Smooth muscle cell (in vitro differentiated cells): ENCODE measurements around the gene MRPL28. TPM values are rescaled to one million over a fixed set of nuclear protein-coding genes. Genes with fewer than 3 reads are reported as not detected.
"Not testable (repeated sequence)": the region's sequence is repeated elsewhere in the genome, so short reads cannot be mapped to it uniquely, and the experiment has no call there.

Experiments
- DNase-seq: peaks from one replicate; lab custom pipeline; 2025; ENCODE audit not compliant: unreplicated experiment; lab: John Stamatoyannopoulos, UW
- H2AFZ ChIP-seq: fragments of 200-600 bp; sonication (generic); 2 replicates; pipeline ENCODE4 v1.6.0; 2016; ENCODE audit warnings: antibody characterized with exemption, low read depth, mild to moderate bottlenecking
- H3F3A ChIP-seq: fragments of 200-600 bp; sonication (generic); 2 replicates; pipeline ENCODE4 v1.6.0; 2017; ENCODE audit warnings: antibody characterized with exemption, low read depth
- H3K27ac ChIP-seq: fragments of 200-600 bp; sonication (generic); 2 replicates; pipeline ENCODE4 v1.5.1; 2016; ENCODE audit warnings: low read depth, mild to moderate bottlenecking
- H3K27me3 ChIP-seq: fragments of 200-600 bp; sonication (generic); 2 replicates; pipeline ENCODE4 v1.6.1; 2016; ENCODE audit warnings: low read depth, mild to moderate bottlenecking
- H3K36me3 ChIP-seq: fragments of 200-600 bp; sonication (generic); 2 replicates; pipeline ENCODE4 v1.5.1; 2016; ENCODE audit warnings: low read depth
- H3K4me1 ChIP-seq: fragments of 200-600 bp; sonication (generic); 2 replicates; pipeline ENCODE4 v1.5.1; 2016; ENCODE audit warnings: low read depth
- H3K4me2 ChIP-seq: fragments of 200-600 bp; sonication (generic); 2 replicates; pipeline ENCODE4 v1.6.0; 2016; ENCODE audit warnings: mild to moderate bottlenecking
- H3K4me3 ChIP-seq: fragments of 200-600 bp; sonication (generic); 2 replicates; pipeline ENCODE4 v1.5.1; 2016; ENCODE audit warnings: mild to moderate bottlenecking
- H3K79me2 ChIP-seq: fragments of 200-600 bp; sonication (generic); 2 replicates; pipeline ENCODE4 v1.6.0; 2016; ENCODE audit warnings: low read depth, mild to moderate bottlenecking
- H3K9ac ChIP-seq: fragments of 200-600 bp; sonication (generic); 2 replicates; pipeline ENCODE4 v1.6.0; 2016; ENCODE audit warnings: low read depth
- H3K9me3 ChIP-seq: fragments of 200-600 bp; sonication (generic); replicated peaks from 2 replicates; pipeline ENCODE4 v1.5.1; 2016; ENCODE audit warnings: low read depth
- H4K20me1 ChIP-seq: fragments of 200-600 bp; sonication (generic); 2 replicates; pipeline ENCODE4 v1.6.0; 2016; ENCODE audit warnings: low read depth
- WGBS: methylation state at CpG from one replicate; pipeline ENCODE4 v1.1.7; 2016; ENCODE audit warnings: low lambda C conversion rate; 5-methylcytosine and 5-hydroxymethylcytosine counted together
- polyA plus RNA-seq: library from polyadenylated mRNA; unstranded; fragments of >200 nt; fragmentation: Nextera tagmentation; extraction: Ambion mirVana; gene quantifications from 2 replicates; pipeline ENCODE4 v1.2.1, GENCODE V29; 2016
- total RNA-seq: library from RNA; depleted of rRNA; stranded (reverse); fragments of >200 nt; gene quantifications from 2 replicates; pipeline ENCODE4 v1.2.3, GENCODE V29; 2014
- TF ChIP-seq, protein P1 (sequence below): fragments of 200-600 bp; sonication (generic); IDR thresholded peaks from 2 replicates; pipeline ENCODE4 v1.5.1; 2017; ENCODE audit warnings: borderline replicate concordance, mild to moderate bottlenecking, antibody characterized with exemption; ENCODE audit not compliant: insufficient read depth, poor library complexity, severe bottlenecking

The MRPL28 gene
- total and polyA plus RNA-seq, 2 experiments from 2014 or later: 84.6 to 155 TPM

DNA sequence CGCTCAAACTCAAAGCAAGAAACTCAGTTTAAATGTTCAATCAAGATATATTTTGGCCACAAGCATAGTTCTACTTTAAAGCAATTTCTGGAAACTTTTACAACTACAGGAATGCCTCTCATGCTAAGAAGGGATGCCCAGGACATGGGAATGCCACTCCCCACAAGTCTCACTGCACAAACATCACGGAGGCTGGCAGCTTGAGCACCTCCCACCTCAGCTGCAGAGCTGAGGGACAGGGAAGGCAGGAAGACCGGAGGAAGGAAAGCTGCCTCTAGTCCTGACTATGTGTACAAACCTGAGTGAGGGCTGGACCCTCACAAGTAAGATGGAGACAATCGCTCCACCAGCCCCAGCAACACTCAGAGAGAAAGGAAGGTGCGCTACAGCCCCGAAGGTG is 23.1 kb downstream of the MRPL28 start:
- H3K27me3 ChIP-seq: no peaks in the 10 kb centered on the region
- TF ChIP-seq, protein P1, sequence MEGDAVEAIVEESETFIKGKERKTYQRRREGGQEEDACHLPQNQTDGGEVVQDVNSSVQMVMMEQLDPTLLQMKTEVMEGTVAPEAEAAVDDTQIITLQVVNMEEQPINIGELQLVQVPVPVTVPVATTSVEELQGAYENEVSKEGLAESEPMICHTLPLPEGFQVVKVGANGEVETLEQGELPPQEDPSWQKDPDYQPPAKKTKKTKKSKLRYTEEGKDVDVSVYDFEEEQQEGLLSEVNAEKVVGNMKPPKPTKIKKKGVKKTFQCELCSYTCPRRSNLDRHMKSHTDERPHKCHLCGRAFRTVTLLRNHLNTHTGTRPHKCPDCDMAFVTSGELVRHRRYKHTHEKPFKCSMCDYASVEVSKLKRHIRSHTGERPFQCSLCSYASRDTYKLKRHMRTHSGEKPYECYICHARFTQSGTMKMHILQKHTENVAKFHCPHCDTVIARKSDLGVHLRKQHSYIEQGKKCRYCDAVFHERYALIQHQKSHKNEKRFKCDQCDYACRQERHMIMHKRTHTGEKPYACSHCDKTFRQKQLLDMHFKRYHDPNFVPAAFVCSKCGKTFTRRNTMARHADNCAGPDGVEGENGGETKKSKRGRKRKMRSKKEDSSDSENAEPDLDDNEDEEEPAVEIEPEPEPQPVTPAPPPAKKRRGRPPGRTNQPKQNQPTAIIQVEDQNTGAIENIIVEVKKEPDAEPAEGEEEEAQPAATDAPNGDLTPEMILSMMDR: no peak
- H3K36me3 ChIP-seq: no peaks in the 10 kb centered on the region
- peaks cover 9% of the 10 kb centered on the region for H3F3A ChIP-seq
- H3K79me2 ChIP-seq: peaks cover 87% of the 10 kb centered on the region
- DNase-seq: no peak
- WGBS: 95% methylated on average over 6 of the region's 6 CpGs
- H2AFZ ChIP-seq: no peak overlapping the region
- no peak overlapping the region for H3K27ac ChIP-seq
- H4K20me1 ChIP-seq: peaks cover 95% of the 10 kb centered on the region
- H3K4me2 ChIP-seq: no peak overlapping the region
- no peaks in the 10 kb centered on the region for H3K9me3 ChIP-seq
- H3K4me3 ChIP-seq: no peak overlapping the region
- no peak overlapping the region for H3K9ac ChIP-seq
- H3K4me1 ChIP-seq: peaks cover 7% of the 10 kb centered on the region

DNA sequence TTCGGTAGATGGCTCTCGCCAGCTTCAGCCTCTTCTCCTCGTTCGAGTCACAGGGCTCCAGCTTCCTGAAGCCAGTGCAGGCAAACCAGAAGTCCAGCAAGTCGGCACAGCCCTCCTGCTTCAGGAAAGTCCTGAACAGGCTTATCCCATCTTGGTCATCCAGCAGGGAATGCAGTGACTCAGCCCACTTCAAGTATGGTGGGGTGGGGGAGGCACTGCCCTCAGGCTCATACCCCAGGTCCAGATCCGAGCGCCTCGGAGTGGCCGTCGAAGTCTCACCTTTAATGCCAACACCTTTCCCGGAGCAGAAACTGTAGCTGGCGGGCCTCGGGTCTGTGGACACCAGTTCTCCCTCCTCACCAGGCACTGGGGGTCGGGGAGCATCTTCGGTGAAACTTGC is 23.8 kb downstream of the MRPL28 start:
- DNase-seq: no peak
- peaks cover 9% of the 10 kb centered on the region for H3F3A ChIP-seq
- H3K79me2 ChIP-seq: peaks cover 86% of the 10 kb centered on the region
- peak overlapping the region; percentile 55 for H3K27ac ChIP-seq
- peaks cover 94% of the 10 kb centered on the region for H4K20me1 ChIP-seq
- no peaks in the 10 kb centered on the region for H3K36me3 ChIP-seq
- peak overlapping the region; percentile 67 for H3K4me2 ChIP-seq
- peak overlapping the region; percentile 6 for H3K9ac ChIP-seq
- no peak overlapping the region for H3K4me3 ChIP-seq
- WGBS: 57% methylated on average over 15 of the region's 15 CpGs
- TF ChIP-seq, protein P1: no peak
- H3K4me1 ChIP-seq: peaks cover 5% of the 10 kb centered on the region
- no peak overlapping the region for H2AFZ ChIP-seq
- no peaks in the 10 kb centered on the region for H3K27me3 ChIP-seq
- no peaks in the 10 kb centered on the region for H3K9me3 ChIP-seq

DNA sequence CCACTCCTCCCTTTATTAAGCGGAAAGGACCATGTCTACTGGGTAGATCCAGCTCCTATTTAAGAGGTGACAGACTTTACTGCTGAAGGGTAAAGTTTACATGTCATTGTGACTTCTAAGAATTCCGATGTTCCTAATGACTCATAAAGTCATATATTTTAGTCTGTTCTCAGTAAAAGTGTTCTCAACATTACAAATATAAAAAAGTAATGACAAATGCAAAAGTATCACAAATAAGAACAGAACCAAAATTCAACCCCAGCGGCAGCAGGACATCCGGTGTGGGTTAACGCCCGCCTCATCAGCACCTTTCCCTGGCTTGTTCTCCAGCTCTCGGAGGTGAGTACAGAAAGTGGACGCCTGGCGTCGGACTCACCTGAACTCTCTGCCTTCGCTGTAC is 24.6 kb downstream of the MRPL28 start:
- peaks cover 86% of the 10 kb centered on the region for H3K79me2 ChIP-seq
- 98% methylated on average over 11 of the region's 11 CpGs for WGBS
- H3K4me3 ChIP-seq: no peak overlapping the region
- no peaks in the 10 kb centered on the region for H3K4me1 ChIP-seq
- H3K27me3 ChIP-seq: no peaks in the 10 kb centered on the region
- no peaks in the 10 kb centered on the region for H3K36me3 ChIP-seq
- H3K4me2 ChIP-seq: peak overlapping the region; percentile 67
- peaks cover 9% of the 10 kb centered on the region for H3F3A ChIP-seq
- DNase-seq: no peak
- H3K27ac ChIP-seq: peak overlapping the region; percentile 55
- no peak overlapping the region for H2AFZ ChIP-seq
- H4K20me1 ChIP-seq: peaks cover 94% of the 10 kb centered on the region
- no peak overlapping the region for H3K9ac ChIP-seq
- TF ChIP-seq, protein P1: no peak
- H3K9me3 ChIP-seq: no peaks in the 10 kb centered on the region

DNA sequence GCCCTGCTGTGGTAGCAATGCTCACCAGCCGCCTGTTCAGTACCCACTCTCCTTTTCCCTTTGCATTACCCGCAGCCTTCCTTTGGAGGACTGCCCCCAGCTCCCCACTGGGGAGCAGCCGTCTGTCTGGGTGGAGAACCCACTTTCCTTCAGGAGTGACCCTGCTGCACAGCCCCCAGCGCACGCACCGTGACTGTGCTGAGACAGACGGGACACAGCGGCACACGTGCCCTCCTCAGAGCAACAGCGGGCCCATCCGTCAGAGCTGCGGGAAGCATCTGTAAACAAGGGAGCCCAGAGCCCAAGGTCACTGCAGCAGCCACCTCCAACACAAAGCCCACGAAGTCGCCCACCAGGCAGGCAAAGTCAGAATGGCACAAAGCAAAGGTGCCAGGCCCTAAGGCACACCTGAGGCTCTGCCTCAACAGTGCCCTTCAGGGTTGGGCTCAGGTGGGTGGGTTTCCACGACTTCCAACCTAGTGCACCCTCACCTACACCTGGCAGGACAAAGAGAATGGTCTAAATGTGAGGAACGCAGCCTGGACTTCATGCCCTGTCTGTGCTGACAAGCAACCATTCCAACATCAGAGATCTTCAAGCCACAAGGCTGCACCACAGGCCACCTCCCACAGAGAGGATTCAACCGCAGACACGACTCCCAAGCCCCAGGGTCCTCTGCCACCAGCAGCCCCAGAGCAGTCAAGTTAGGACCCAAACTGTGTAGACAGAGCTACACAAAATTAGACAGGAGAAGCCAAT is 27.7 kb downstream of the MRPL28 start:
- Histone ChIP-seq H3K27me3 (no peaks in the 10 kb centered on the region), H3K4me1 (no peaks in the 10 kb centered on the region), H3K4me3 (no peak overlapping the region), H3K4me2 (no peak overlapping the region), H4K20me1 (peaks cover 94% of the 10 kb centered on the region), H3F3A (peaks cover 9% of the 10 kb centered on the region), H3K9me3 (no peaks in the 10 kb centered on the region), H3K27ac (no peak overlapping the region), H2AFZ (no peak overlapping the region), H3K9ac (no peak overlapping the region), H3K79me2 (peaks cover 87% of the 10 kb centered on the region), H3K36me3 (no peaks in the 10 kb centered on the region)
- WGBS: 95% methylated on average over 18 of the region's 18 CpGs
- TF ChIP-seq, protein P1: no peak
- DNase-seq: no peak

DNA sequence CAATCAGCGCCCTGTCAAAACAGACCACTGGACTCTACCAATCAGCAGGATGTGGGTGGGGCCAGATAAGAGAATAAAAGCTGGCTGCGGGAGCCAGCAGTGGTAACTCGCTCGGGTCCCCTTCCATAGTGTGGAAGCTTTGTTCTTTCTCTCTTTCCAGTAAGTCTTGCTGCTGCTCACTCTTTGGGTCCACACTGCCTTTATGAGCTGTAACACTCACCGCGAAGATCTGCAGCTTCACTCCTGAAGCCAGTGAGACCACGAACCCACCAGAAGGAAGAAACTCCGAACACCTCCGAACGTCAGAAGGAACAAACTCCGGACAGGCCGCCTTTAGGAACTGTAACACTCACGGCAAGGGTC is 28.4 kb downstream of the MRPL28 start:
- not testable (repeated sequence) for H3K27me3 ChIP-seq, H3K36me3 ChIP-seq, H3K27ac ChIP-seq, H3K4me3 ChIP-seq, H3K9me3 ChIP-seq, DNase-seq, H3K9ac ChIP-seq, H3K4me2 ChIP-seq, H2AFZ ChIP-seq, H3F3A ChIP-seq, H3K4me1 ChIP-seq
- H4K20me1 ChIP-seq: peaks cover 94% of the 10 kb centered on the region
- 93% methylated on average over 13 of the region's 13 CpGs for WGBS
- peaks cover 87% of the 10 kb centered on the region for H3K79me2 ChIP-seq
